Vagina (tissue), 2 donors: ENCODE results near the gene KCNC2. TPM values are rescaled to one million over a fixed set of nuclear protein-coding genes. Genes with fewer than 3 reads are reported as not detected.
"Not testable (repeated sequence)": the region's sequence is repeated elsewhere in the genome, so short reads cannot be mapped to it uniquely, and the experiment has no call there.

Source experiments
- DNase-seq, 2 donors: peaks; one replicate each; pipeline ENCODE4 v3.0.0-alpha.2; 2017; ENCODE audit errors: extremely low spot score in 2 of 2
- H3K27ac ChIP-seq: fragments of 200-600 bp; sonication (generic); one replicate; pipeline ENCODE4 v1.5.1; 2019
- H3K27me3 ChIP-seq: fragments of 200-600 bp; sonication (generic); one replicate; pipeline ENCODE4 v1.5.1; 2019
- H3K36me3 ChIP-seq, 2 donors: fragments of 200-600 bp; sonication (generic); one replicate each; pipeline ENCODE4 v1.5.1; 2017 to 2019
- H3K4me1 ChIP-seq: fragments of 200-600 bp; sonication (generic); one replicate; pipeline ENCODE4 v1.5.1; 2019
- H3K4me3 ChIP-seq, 2 donors: fragments of 200-600 bp; sonication (generic); 1 replicate in 1 of 2; 2 replicates in 1 of 2; pipeline ENCODE4 v1.5.1; 2016 to 2019
- H3K9me3 ChIP-seq: fragments of 200-600 bp; sonication (generic); one replicate; pipeline ENCODE4 v1.5.1; 2019
- CTCF ChIP-seq, 3 experiments: fragments of 450-650 bp in 2 of 3; fragments of 200-600 bp in 1 of 3; sonication (generic) in 1 of 3; IDR thresholded peaks; one replicate each; pipeline ENCODE4 v1.5.1; 2017 to 2019; ENCODE audit warnings: antibody characterized with exemption in 3 of 3, mild to moderate bottlenecking in 2 of 3, moderate library complexity in 2 of 3
- POLR2A ChIP-seq, 2 donors: fragments of 450-650 bp; IDR thresholded peaks; one replicate each; pipeline ENCODE4 v1.6.1; 2017; ENCODE audit warnings: antibody characterized with exemption in 2 of 2, mild to moderate bottlenecking in 2 of 2, moderate library complexity in 2 of 2
- POLR2AphosphoS5 ChIP-seq, 2 donors: sonication (generic); formaldehyde crosslinking; IDR thresholded peaks; one replicate each; pipeline ENCODE4 v1.9.0; 2017; ENCODE audit warnings: antibody characterized with exemption in 2 of 2, mild to moderate bottlenecking in 2 of 2, low read depth in 1 of 2; ENCODE audit not compliant: insufficient read depth in 1 of 2
- intact Hi-C: fragments of 100-400 bp; cut with DNase I; formaldehyde crosslinking; loops from one replicate; pipeline ENCODE4 v1.15.1; 2023
- total RNA-seq: library from RNA; depleted of rRNA; stranded (reverse); fragments of >200 nt; gene quantifications from one replicate; pipeline ENCODE4 v1.2.3, GENCODE V29; 2016

The KCNC2 gene
- total RNA-seq, 1 donor from 2014 or later = 0.25 TPM

GRCh38 chr12:75192196-75192595, 17.4 kb downstream of the KCNC2 start:
- H3K27me3 ChIP-seq = no peaks in the 10 kb centered on the region
- no peak for TF ChIP-seq POLR2AphosphoS5 (IDR thresholded peaks at IDR 0.05; ENCODE audit: insufficient read depth in 1 of 2, low read depth in 1 of 2)
- no peak for TF ChIP-seq POLR2A (IDR thresholded peaks at IDR 0.05)
- no peak for TF ChIP-seq CTCF (IDR thresholded peaks at IDR 0.05)
- H3K27ac ChIP-seq = no peak overlapping the region
- H3K4me3 ChIP-seq = no peak overlapping the region
- H3K36me3 ChIP-seq = no peaks in the 10 kb centered on the region
- no peaks in the 10 kb centered on the region for H3K9me3 ChIP-seq
- no peak for DNase-seq
- no peaks in the 10 kb centered on the region for H3K4me1 ChIP-seq
- intact Hi-C loops = no loop called here

- no peak for TF ChIP-seq CTCF (IDR thresholded peaks at IDR 0.05)
- no peak for TF ChIP-seq POLR2A (IDR thresholded peaks at IDR 0.05)
- H3K4me1 ChIP-seq = no peaks in the 10 kb centered on the region
- H3K36me3 ChIP-seq = no peaks in the 10 kb centered on the region
- H3K9me3 ChIP-seq = no peaks in the 10 kb centered on the region
- intact Hi-C loops = no loop called here
- H3K4me3 ChIP-seq = no peak overlapping the region
- DNase-seq = no peak
- no peak overlapping the region for H3K27ac ChIP-seq
- H3K27me3 ChIP-seq = no peaks in the 10 kb centered on the region
Measured at GRCh38 chr12:75190846-75191245, 18.8 kb downstream of the KCNC2 start.

GRCh38 chr12:75185881-75186280, 23.8 kb downstream of the KCNC2 start:
- H3K36me3 ChIP-seq, H3K4me1 ChIP-seq, H3K4me3 ChIP-seq, DNase-seq, H3K9me3 ChIP-seq, H3K27ac ChIP-seq, H3K27me3 ChIP-seq, intact Hi-C loops: not testable (repeated sequence)

GRCh38 chr12:75184516-75184915, 25.1 kb downstream of the KCNC2 start:
- Histone ChIP-seq H3K9me3 (no peaks in the 10 kb centered on the region), H3K27ac (no peak overlapping the region), H3K4me3 (no peak overlapping the region), H3K27me3 (no peaks in the 10 kb centered on the region), H3K36me3 (no peaks in the 10 kb centered on the region), H3K4me1 (no peaks in the 10 kb centered on the region)
- no peak for TF ChIP-seq POLR2AphosphoS5 (IDR thresholded peaks at IDR 0.05; ENCODE audit: insufficient read depth in 1 of 2, low read depth in 1 of 2)
- no peak for TF ChIP-seq POLR2A (IDR thresholded peaks at IDR 0.05)
- no peak for TF ChIP-seq CTCF (IDR thresholded peaks at IDR 0.05)
- intact Hi-C loops = no loop called here
- DNase-seq = no peak

GRCh38 chr12:75183967-75184366, 25.7 kb downstream of the KCNC2 start:
- H3K4me1 ChIP-seq = no peaks in the 10 kb centered on the region
- no peak for DNase-seq
- intact Hi-C loops = no loop called here

More at GRCh38 chr12:75183967-75184366, 25.7 kb downstream of the KCNC2 start:
- no peak overlapping the region for H3K27ac ChIP-seq
- TF ChIP-seq CTCF (IDR thresholded peaks at IDR 0.05) = no peak
- TF ChIP-seq POLR2A (IDR thresholded peaks at IDR 0.05) = no peak
- TF ChIP-seq POLR2AphosphoS5 (IDR thresholded peaks at IDR 0.05; ENCODE audit: insufficient read depth in 1 of 2, low read depth in 1 of 2) = no peak
- H3K27me3 ChIP-seq = no peaks in the 10 kb centered on the region
- no peaks in the 10 kb centered on the region for H3K9me3 ChIP-seq
- no peaks in the 10 kb centered on the region for H3K36me3 ChIP-seq
- H3K4me3 ChIP-seq = no peak overlapping the region
